SK-N-SH treated with all-trans-retinoic acid at 6 μM for 48 hours (cell line): ENCODE results near the gene RFC1.

Experiments
- ATAC-seq: fragments of 200-7000 bp; cut with Tn5 transposase; 3 replicates; pipeline ENCODE4 v1.9.1; 2020; ENCODE audit warnings: mild to moderate bottlenecking, moderate library complexity
- ARNTL ChIP-seq: fragments of 450-650 bp; formaldehyde crosslinking; IDR thresholded peaks from 2 replicates; pipeline ENCODE4 v1.5.0; 2020; ENCODE audit warnings: low read depth, mild to moderate bottlenecking, moderate library complexity, borderline replicate concordance
- BACH2 ChIP-seq: fragments of 250-450 bp; sonication (Bioruptor Pico); IDR thresholded peaks from 2 replicates; pipeline ENCODE4 v1.9.0; 2021; ENCODE audit warnings: mild to moderate bottlenecking, borderline replicate concordance
- CREB5 ChIP-seq: fragments of 250-450 bp; sonication (Bioruptor Pico); IDR thresholded peaks from 2 replicates; pipeline ENCODE4 v1.5.1; 2020; ENCODE audit warnings: low read depth, mild to moderate bottlenecking, moderate library complexity
- CSDC2 ChIP-seq: fragments of 250-450 bp; sonication (Bioruptor Pico); IDR thresholded peaks from 2 replicates; pipeline ENCODE4 v1.5.0; 2020; ENCODE audit warnings: mild to moderate bottlenecking, moderate library complexity
- CSRNP3 ChIP-seq: fragments of 250-450 bp; sonication (Bioruptor Pico); IDR thresholded peaks from 2 replicates; pipeline ENCODE4 v1.5.1; 2021; ENCODE audit warnings: mild to moderate bottlenecking, moderate library complexity
- ESRRG ChIP-seq: fragments of 250-450 bp; sonication (Bioruptor Pico); IDR thresholded peaks from 2 replicates; pipeline ENCODE4 v1.6.1; 2021; ENCODE audit warnings: mild to moderate bottlenecking
- GLIS3 ChIP-seq: fragments of 250-450 bp; sonication (Bioruptor Pico); IDR thresholded peaks from 2 replicates; pipeline ENCODE4 v1.5.0; 2020; ENCODE audit warnings: mild to moderate bottlenecking, moderate library complexity
- ISL1 ChIP-seq: fragments of 250-450 bp; sonication (Bioruptor Pico); IDR thresholded peaks from 2 replicates; pipeline ENCODE4 v2.1.2; 2022; ENCODE audit warnings: mild to moderate bottlenecking, moderate library complexity
- OSR1 ChIP-seq: fragments of 250-450 bp; sonication (Bioruptor Pico); IDR thresholded peaks from 2 replicates; pipeline ENCODE4 v1.8.0; 2022; ENCODE audit warnings: moderate library complexity, mild to moderate bottlenecking, inconsistent platforms
- PATZ1 ChIP-seq: fragments of 250-450 bp; sonication (Bioruptor Pico); IDR thresholded peaks from 2 replicates; pipeline ENCODE4 v1.8.0; 2020; ENCODE audit warnings: mild to moderate bottlenecking, moderate library complexity, borderline replicate concordance
- POU6F1 ChIP-seq: fragments of 250-450 bp; sonication (Bioruptor Pico); IDR thresholded peaks from 2 replicates; pipeline ENCODE4 v1.8.0; 2021; ENCODE audit warnings: low read depth, mild to moderate bottlenecking, moderate library complexity, borderline replicate concordance
- PPARA ChIP-seq: fragments of 250-450 bp; sonication (Bioruptor Pico); IDR thresholded peaks from 2 replicates; pipeline ENCODE4 v1.5.0; 2020; ENCODE audit warnings: mild to moderate bottlenecking, borderline replicate concordance
- SNAI2 ChIP-seq: fragments of 250-450 bp; sonication (Bioruptor Pico); IDR thresholded peaks from 2 replicates; pipeline ENCODE4 v1.5.0; 2020; ENCODE audit warnings: mild to moderate bottlenecking, moderate library complexity
- TCF4 ChIP-seq: fragments of 250-450 bp; sonication (Bioruptor Pico); IDR thresholded peaks from 2 replicates; pipeline ENCODE4 v1.8.0; 2021; ENCODE audit warnings: mild to moderate bottlenecking, moderate library complexity, borderline replicate concordance
- TOX ChIP-seq: fragments of 250-450 bp; sonication (Bioruptor Pico); IDR thresholded peaks from 2 replicates; pipeline ENCODE4 v1.8.0; 2021; ENCODE audit warnings: mild to moderate bottlenecking, moderate library complexity, borderline replicate concordance
- TSHZ2 ChIP-seq: fragments of 250-450 bp; sonication (Bioruptor Pico); IDR thresholded peaks from 2 replicates; pipeline ENCODE4 v1.5.0; 2020; ENCODE audit warnings: mild to moderate bottlenecking, moderate library complexity
- ZFP3 ChIP-seq: fragments of 250-450 bp; sonication (Bioruptor Pico); IDR thresholded peaks from 2 replicates; pipeline ENCODE4 v1.5.0; 2020; ENCODE audit warnings: mild to moderate bottlenecking, moderate library complexity
- ZFP30 ChIP-seq: fragments of 450-650 bp; formaldehyde crosslinking; IDR thresholded peaks from 2 replicates; pipeline ENCODE4 v1.5.0; 2022; ENCODE audit warnings: mild to moderate bottlenecking, moderate library complexity
- ZNF565 ChIP-seq: fragments of 450-650 bp; formaldehyde crosslinking; conservative IDR thresholded peaks from 2 replicates; pipeline ENCODE4 v1.5.0; 2020; ENCODE audit warnings: low read depth, mild to moderate bottlenecking, moderate library complexity
- ZNF70 ChIP-seq: fragments of 450-650 bp; formaldehyde crosslinking; IDR thresholded peaks from 2 replicates; pipeline ENCODE4 v1.5.0; 2020; ENCODE audit warnings: mild to moderate bottlenecking, moderate library complexity

Gene RFC1

GRCh38 chr4:39286263-39286662, 79.9 kb downstream of the RFC1 start:
- TF ChIP-seq CSRNP3: no peak
- TF ChIP-seq CSDC2 (CRISPR knock-in tag): no peak
- no peak for TF ChIP-seq BACH2 (CRISPR knock-in tag)
- TF ChIP-seq ZNF565 (CRISPR knock-in tag): no peak
- no peak for TF ChIP-seq ZNF70
- TF ChIP-seq ZFP30 (CRISPR knock-in tag): no peak
- no peak for TF ChIP-seq TSHZ2
- TF ChIP-seq POU6F1: no peak
- no peak for TF ChIP-seq SNAI2
- TF ChIP-seq TCF4 (CRISPR knock-in tag): no peak
- TF ChIP-seq PATZ1 (CRISPR knock-in tag): no peak
- TF ChIP-seq ZFP3 (CRISPR knock-in tag): no peak
- TF ChIP-seq PPARA (CRISPR knock-in tag): no peak
- no peak for TF ChIP-seq ARNTL (CRISPR knock-in tag)
- TF ChIP-seq ESRRG (CRISPR knock-in tag): no peak

GRCh38 chr4:39285853-39286252, 80.3 kb downstream of the RFC1 start:
- ATAC-seq: no peak
- no peak for TF ChIP-seq PPARA (CRISPR knock-in tag)
- TF ChIP-seq, all 23 proteins: peak for 0

More at GRCh38 chr4:39286263-39286662, 79.9 kb downstream of the RFC1 start:
- no peak for ATAC-seq

- no peak for ATAC-seq
- TF ChIP-seq OSR1 (CRISPR knock-in tag) (no peak), CSDC2 (CRISPR knock-in tag) (no peak), POU6F1 (no peak), CREB5 (CRISPR knock-in tag) (no peak), TOX (CRISPR knock-in tag) (no peak), ESRRG (CRISPR knock-in tag) (no peak), BACH2 (CRISPR knock-in tag) (no peak), ZFP30 (CRISPR knock-in tag) (no peak), CSRNP3 (no peak), ZFP3 (CRISPR knock-in tag) (no peak), ZNF70 (no peak), ISL1 (no peak), PATZ1 (CRISPR knock-in tag) (no peak), GLIS3 (CRISPR knock-in tag) (no peak), ARNTL (CRISPR knock-in tag) (no peak), PPARA (CRISPR knock-in tag) (no peak)
Measured at GRCh38 chr4:39285111-39285795, 80.9 kb downstream of the RFC1 start.
